SK-N-SH treated with all-trans-retinoic acid at 6 μM for 48 hours (cell line): ENCODE measurements around the gene FGF22.
A peak's percentile ranks its signal among the peaks of the same experiment; 100 is the strongest.
"Not testable (repeated sequence)": the region's sequence is repeated elsewhere in the genome, so short reads cannot be mapped to it uniquely, and the experiment has no call there.

Experiments
- ATAC-seq: fragments of 200-7000 bp; cut with Tn5 transposase; 3 replicates; pipeline ENCODE4 v1.9.1; 2020; ENCODE audit warnings: mild to moderate bottlenecking, moderate library complexity
- CSDC2 ChIP-seq: fragments of 250-450 bp; sonication (Bioruptor Pico); IDR thresholded peaks from 2 replicates; pipeline ENCODE4 v1.5.0; 2020; ENCODE audit warnings: mild to moderate bottlenecking, moderate library complexity
- CSRNP3 ChIP-seq: fragments of 250-450 bp; sonication (Bioruptor Pico); IDR thresholded peaks from 2 replicates; pipeline ENCODE4 v1.5.1; 2021; ENCODE audit warnings: mild to moderate bottlenecking, moderate library complexity
- ESRRG ChIP-seq: fragments of 250-450 bp; sonication (Bioruptor Pico); IDR thresholded peaks from 2 replicates; pipeline ENCODE4 v1.6.1; 2021; ENCODE audit warnings: mild to moderate bottlenecking
- ISL1 ChIP-seq: fragments of 250-450 bp; sonication (Bioruptor Pico); IDR thresholded peaks from 2 replicates; pipeline ENCODE4 v2.1.2; 2022; ENCODE audit warnings: mild to moderate bottlenecking, moderate library complexity
- OSR1 ChIP-seq: fragments of 250-450 bp; sonication (Bioruptor Pico); IDR thresholded peaks from 2 replicates; pipeline ENCODE4 v1.8.0; 2022; ENCODE audit warnings: moderate library complexity, mild to moderate bottlenecking, inconsistent platforms
- PATZ1 ChIP-seq: fragments of 250-450 bp; sonication (Bioruptor Pico); IDR thresholded peaks from 2 replicates; pipeline ENCODE4 v1.8.0; 2020; ENCODE audit warnings: mild to moderate bottlenecking, moderate library complexity, borderline replicate concordance
- RARB ChIP-seq: fragments of 250-450 bp; sonication (Bioruptor Pico); IDR thresholded peaks from 2 replicates; pipeline ENCODE4 v1.8.0; 2021; ENCODE audit warnings: mild to moderate bottlenecking, moderate library complexity
- SNAI2 ChIP-seq: fragments of 250-450 bp; sonication (Bioruptor Pico); IDR thresholded peaks from 2 replicates; pipeline ENCODE4 v1.5.0; 2020; ENCODE audit warnings: mild to moderate bottlenecking, moderate library complexity
- TOX ChIP-seq: fragments of 250-450 bp; sonication (Bioruptor Pico); IDR thresholded peaks from 2 replicates; pipeline ENCODE4 v1.8.0; 2021; ENCODE audit warnings: mild to moderate bottlenecking, moderate library complexity, borderline replicate concordance
- TSHZ2 ChIP-seq: fragments of 250-450 bp; sonication (Bioruptor Pico); IDR thresholded peaks from 2 replicates; pipeline ENCODE4 v1.5.0; 2020; ENCODE audit warnings: mild to moderate bottlenecking, moderate library complexity
- ZFP3 ChIP-seq: fragments of 250-450 bp; sonication (Bioruptor Pico); IDR thresholded peaks from 2 replicates; pipeline ENCODE4 v1.5.0; 2020; ENCODE audit warnings: mild to moderate bottlenecking, moderate library complexity
- ZNF565 ChIP-seq: fragments of 450-650 bp; formaldehyde crosslinking; conservative IDR thresholded peaks from 2 replicates; pipeline ENCODE4 v1.5.0; 2020; ENCODE audit warnings: low read depth, mild to moderate bottlenecking, moderate library complexity
- ZNF8 ChIP-seq: fragments of 450-650 bp; formaldehyde crosslinking; IDR thresholded peaks from 2 replicates; pipeline ENCODE4 v1.5.0; 2020; ENCODE audit warnings: mild to moderate bottlenecking, moderate library complexity

Gene FGF22

GRCh38 chr19:602391-603301, 37.0 kb upstream of the FGF22 start:
- no peak for ATAC-seq
- TF ChIP-seq RARB (CRISPR knock-in tag) (no peak), CSDC2 (CRISPR knock-in tag) (no peak), ZNF8 (CRISPR knock-in tag) (no peak), ESRRG (CRISPR knock-in tag) (no peak), TSHZ2 (CRISPR knock-in tag) (no peak), CSRNP3 (no peak), ZFP3 (CRISPR knock-in tag) (no peak), ZNF565 (CRISPR knock-in tag) (no peak)

- not testable (repeated sequence) for ATAC-seq
These were observed 36.4 kb upstream of the FGF22 start for GRCh38 chr19:603302-603639.

GRCh38 chr19:603779-604178, 35.9 kb upstream of the FGF22 start:
- not testable (repeated sequence) for ATAC-seq

GRCh38 chr19:604355-604754, 35.3 kb upstream of the FGF22 start:
- TF ChIP-seq ISL1 (CRISPR knock-in tag) (no peak), ESRRG (CRISPR knock-in tag) (no peak), CSRNP3 (no peak), PATZ1 (CRISPR knock-in tag) (no peak), OSR1 (CRISPR knock-in tag) (no peak), SNAI2 (no peak), TOX (CRISPR knock-in tag) (no peak)
- ATAC-seq, result peak; percentile 60

- peak; percentile 27; the same call in 2 of the 3 replicates for ATAC-seq
These were observed 34.4 kb upstream of the FGF22 start for GRCh38 chr19:605061-605971.
